NCI-H526 (cell line): ENCODE measurements around the gene ZNF25.
"Not testable (repeated sequence)": the region's sequence is repeated elsewhere in the genome, so short reads cannot be mapped to it uniquely, and the experiment has no call there.

Experiments
- DNase-seq, 2 experiments: peaks; one replicate each; lab custom pipeline; 2025; lab: John Stamatoyannopoulos, UW

The ZNF25 gene

DNA sequence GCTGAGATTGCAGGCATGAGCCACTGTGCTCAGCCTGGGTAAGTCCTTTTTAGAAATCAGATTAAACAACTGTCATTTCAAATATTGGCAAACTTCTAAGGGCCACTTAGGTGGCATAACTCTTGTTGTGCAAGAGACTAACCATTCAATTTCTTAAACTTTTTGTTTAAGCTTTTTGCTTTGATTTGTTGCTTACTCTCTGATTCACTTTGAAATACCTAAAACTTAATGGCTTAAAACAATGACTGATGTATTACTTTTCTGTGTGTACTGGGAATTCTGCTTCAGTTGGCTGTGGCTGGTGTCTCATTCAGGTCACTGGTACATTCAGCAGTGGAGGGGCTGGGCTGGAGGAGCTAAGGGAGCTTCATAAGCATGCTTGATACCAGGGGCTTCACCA lies 28.9 kb downstream of the ZNF25 start:
- no peak for DNase-seq

DNA sequence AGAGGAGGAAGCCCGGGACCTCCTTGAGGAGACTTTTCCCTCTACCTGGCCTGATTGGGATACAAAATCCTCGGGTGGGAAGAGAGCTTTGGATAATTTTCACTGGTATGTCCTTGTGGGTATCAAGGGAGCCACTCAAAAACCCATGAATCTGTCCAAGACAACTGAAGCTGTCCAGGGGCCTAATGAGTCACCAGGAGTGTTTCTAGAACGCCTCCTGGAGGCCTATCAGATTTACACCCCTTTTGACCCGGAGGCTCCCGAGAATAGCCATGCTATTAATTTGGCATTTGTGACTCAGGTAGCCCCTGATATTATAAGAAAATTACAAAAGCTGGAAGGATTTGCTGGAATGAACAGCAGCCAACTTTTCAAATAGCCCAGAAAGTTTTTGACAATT lies 38.6 kb downstream of the ZNF25 start:
- peak in 1 of 2 experiments; percentile 0 for DNase-seq

DNA sequence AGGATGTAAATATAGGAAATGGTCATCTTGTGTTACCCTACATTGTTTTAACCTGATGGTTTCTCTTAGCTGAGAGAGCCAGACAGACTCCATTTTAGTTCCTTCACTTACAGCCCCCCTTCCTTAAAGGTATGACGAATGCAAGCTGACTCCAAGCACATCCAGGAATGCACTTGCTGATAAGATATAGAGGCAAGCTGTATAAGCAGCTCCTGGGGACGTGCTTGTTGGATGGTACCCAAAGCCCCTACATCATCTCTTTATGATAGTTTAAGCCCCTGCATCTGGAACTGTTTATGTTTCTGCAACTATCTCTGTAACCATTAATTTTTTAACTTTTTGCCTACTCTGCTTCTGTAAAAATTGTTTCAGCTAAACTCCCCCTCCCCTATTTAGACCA lies 41.7 kb downstream of the ZNF25 start:
- DNase-seq, result no peak

DNA sequence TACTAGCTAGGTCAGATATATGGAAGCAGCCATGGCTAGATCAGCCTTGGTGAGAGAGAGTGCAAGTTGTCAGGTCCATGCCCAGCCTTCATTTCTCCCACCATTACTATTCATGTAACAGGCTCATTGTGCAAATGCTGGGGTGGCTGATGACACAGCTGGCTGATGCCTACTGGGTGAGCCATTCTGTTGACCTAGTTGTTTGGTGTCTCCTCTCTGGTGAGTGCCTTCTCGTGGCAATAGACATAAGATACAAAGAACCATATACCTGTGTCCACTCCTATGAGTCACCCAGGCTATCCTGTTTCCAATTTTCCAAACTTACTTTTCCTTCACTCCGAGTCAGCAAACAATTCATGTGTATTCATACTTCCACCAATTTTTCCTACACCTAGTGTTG lies 46.0 kb downstream of the ZNF25 start:
- no peak for DNase-seq

DNA sequence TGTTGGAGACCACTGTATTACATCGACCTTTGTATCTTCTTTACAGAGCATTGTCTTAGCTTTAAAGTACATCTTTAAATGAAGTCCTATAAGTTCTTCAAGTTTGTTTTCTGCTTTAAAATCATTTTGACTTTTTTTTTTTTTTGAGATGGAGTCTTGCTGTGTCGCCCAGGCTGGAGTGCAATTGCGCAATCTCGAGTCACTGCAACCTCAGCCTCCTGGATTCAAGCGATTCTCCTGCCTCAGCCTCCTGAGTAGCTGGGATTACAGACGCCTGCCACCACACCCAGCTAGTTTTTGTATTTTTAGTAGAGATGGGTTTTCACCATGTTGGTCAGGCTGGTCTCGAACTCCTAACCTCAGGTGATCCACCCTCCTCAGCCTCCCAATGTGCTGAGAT lies 68.3 kb downstream of the ZNF25 start:
- DNase-seq, result not testable (repeated sequence)

DNA sequence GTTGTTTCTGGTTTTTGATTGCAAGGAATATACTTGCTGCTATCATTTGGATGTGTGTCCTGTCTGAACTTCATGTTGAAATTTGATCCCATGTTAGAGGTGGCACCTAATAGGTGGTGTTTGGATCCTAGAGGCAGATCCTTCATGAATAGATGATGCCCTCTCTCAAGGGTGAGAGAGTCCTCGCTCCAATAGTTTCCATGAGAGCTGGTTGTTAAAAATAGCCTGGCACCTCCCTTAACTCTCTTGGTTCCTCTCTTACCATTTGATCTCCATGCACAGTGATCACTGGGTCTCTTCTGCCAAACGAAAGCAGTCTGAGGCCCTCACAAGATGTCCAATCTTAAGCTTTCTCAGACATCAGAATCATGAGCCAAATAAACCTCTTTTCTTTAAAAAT lies 70.1 kb downstream of the ZNF25 start:
- no peak for DNase-seq
